Psoas muscle (tissue), 8 donors: Measurements from ENCODE around the gene DCTN4. TPM values are rescaled to one million over a fixed set of nuclear protein-coding genes. Genes with fewer than 3 reads are reported as not detected.

Source experiments
- ATAC-seq, 4 donors: fragments of 200-7000 bp; cut with Tn5 transposase; one replicate each; pipeline ENCODE4 v1.9.1; 2020; ENCODE audit warnings: moderate library complexity in 3 of 4, mild to moderate bottlenecking in 2 of 4
- DNase-seq, 2 donors: peaks; one replicate each; pipeline ENCODE4 v3.0.0-alpha.2; 2020
- H3K27ac ChIP-seq: fragments of 200-600 bp; one replicate; pipeline ENCODE4 v1.8.0; 2022
- H3K27me3 ChIP-seq, 3 donors: fragments of 200-600 bp in 1 of 3; one replicate each; pipeline versions ENCODE4 v1.6.1 to v1.8.0; 2013 to 2022; ENCODE audit warnings: low read length in 2 of 3, mild to moderate bottlenecking in 2 of 3, moderate library complexity in 1 of 3; ENCODE audit not compliant: insufficient read depth in 3 of 3
- H3K36me3 ChIP-seq, 2 donors: fragments of 200-600 bp in 1 of 2; one replicate each; pipeline versions ENCODE4 v1.6.1 to v1.8.0; 2013 to 2022; ENCODE audit warnings: low read depth in 1 of 2, mild to moderate bottlenecking in 1 of 2, moderate library complexity in 1 of 2; ENCODE audit not compliant: insufficient read depth in 1 of 2
- H3K4me1 ChIP-seq: fragments of 200-600 bp; one replicate; pipeline ENCODE4 v1.8.0; 2022
- H3K4me3 ChIP-seq: fragments of 200-600 bp; one replicate; pipeline ENCODE4 v1.8.0; 2022; ENCODE audit warnings: mild to moderate bottlenecking
- H3K9me3 ChIP-seq: fragments of 200-600 bp; one replicate; pipeline ENCODE4 v1.8.0; 2022
- CTCF ChIP-seq: fragments of 200-600 bp; IDR thresholded peaks from one replicate; pipeline ENCODE4 v1.8.0; 2022; ENCODE audit warnings: antibody characterized with exemption
- WGBS, 3 donors: extraction: QIAGEN DNeasy Blood & Tissue Kit; methylation state at CpG; one replicate each; pipeline versions ENCODE4 v1.1.6 to v1.1.7; 2013; 5-methylcytosine and 5-hydroxymethylcytosine counted together
- intact Hi-C, 2 donors: fragments of 100-400 bp; cut with DNase I; formaldehyde crosslinking; loops; one replicate each; pipeline versions ENCODE4 v1.11.0 to v1.14.2; 2022
- polyA plus RNA-seq, 3 donors: library from polyadenylated mRNA; stranded (reverse); fragments of 200-250 nt; gene quantifications; one replicate each; pipeline ENCODE4 v1.2.3, GENCODE V29; 2013
- total RNA-seq, 4 donors: library from RNA; stranded (reverse); fragmentation: NEBNext Ultra II Directional in 2 of 4; extraction: Animal tissue kit (Norgen Biotek cat#: 25700) in 2 of 4; gene quantifications; one replicate each; pipeline versions ENCODE4 v1.2.1 to v1.2.4, GENCODE V29; 2021 to 2023
- donor health status: healthy with polysubstance abuse.
- donor health status: DM: no; HTN: no; CAD: no; lungs with moderate emphysema.
- donor health status: Bipolar disorder and iron deficiency.
- donor health status: healthy.
- donor health status: DM: yes; HTN: yes; CAD: no.
- donor health status: DM: no; HTN: no; CAD: no.
- donor health status: DM: no; HTN: no; CAD: no.
- donor health status: DM: yes; HTN: yes; CAD: no.

DCTN4 gene
- total and polyA plus RNA-seq, 7 donors = 28.8 to 81.5 (median 50.9) TPM

- H3K9me3 ChIP-seq = no peaks in the 10 kb centered on the region
- no peaks in the 10 kb centered on the region for H3K27me3 ChIP-seq
- H3K36me3 ChIP-seq = no peaks in the 10 kb centered on the region
- ATAC-seq (no peak), DNase-seq (no peak)
- intact Hi-C loops = loop anchor here in 1 of 2 donors (10.0 kb wide), 1 partner anchor 675 kb away; no protein-coding TSS in a partner anchor
- H3K4me1 ChIP-seq = peaks cover 11% of the 10 kb centered on the region
- peak overlapping the region; percentile 79 for H3K4me3 ChIP-seq
- WGBS, 3 donors = 38 to 54% (median 40%) methylated on average over 13 of the region's 13 CpGs
- TF ChIP-seq CTCF = no peak
- H3K27ac ChIP-seq = peak overlapping the region; percentile 79
Observed at GRCh38 chr5:150779397-150780186, 20.8 kb upstream of the DCTN4 start.

- 0 to 1% (median 0%) methylated on average over 57 to 59 of the region's 59 CpGs for WGBS, 3 donors
- H3K4me3 ChIP-seq = peak within 1 kb of the TSS; percentile 79
- H3K9me3 ChIP-seq = no peaks in the 10 kb centered on the region
- TF ChIP-seq CTCF = peak; percentile 4
- intact Hi-C loops = loop anchor here in 1 of 2 donors (10.0 kb wide), 1 partner anchor 674 kb away; no protein-coding TSS in a partner anchor
- H3K27me3 ChIP-seq = no peaks in the 10 kb centered on the region
- peak; percentile 73 to 85 (median 80) for ATAC-seq
- no peaks in the 10 kb centered on the region for H3K36me3 ChIP-seq
- peak; percentile 85 to 91 for DNase-seq
- peak within 1 kb of the TSS; percentile 79 for H3K27ac ChIP-seq
- peaks cover 11% of the 10 kb centered on the region for H3K4me1 ChIP-seq
Observed at GRCh38 chr5:150778517-150779396, 19.9 kb upstream of the DCTN4 start, which contains the start of gene SMIM3. TSS of gene SMIM3 (plus strand) at chr5:150778757. CDS start at chr5:150795441, 16,684 bp downstream.

GRCh38 chr5:150778088-150778516, 19.3 kb upstream of the DCTN4 start:
- peak overlapping the region; percentile 79 for H3K27ac ChIP-seq
- H3K36me3 ChIP-seq = no peaks in the 10 kb centered on the region
- H3K9me3 ChIP-seq = no peaks in the 10 kb centered on the region
- H3K27me3 ChIP-seq = no peaks in the 10 kb centered on the region
- TF ChIP-seq CTCF = no peak
- H3K4me1 ChIP-seq = peaks cover 6% of the 10 kb centered on the region
- ATAC-seq (peak in 1 of 4 donors; percentile 4), DNase-seq (no peak)
- intact Hi-C loops = loop anchor here in 1 of 2 donors (10.0 kb wide), 1 partner anchor 673 kb away; no protein-coding TSS in a partner anchor
- 12 to 19% (median 18%) methylated on average over 7 of the region's 7 CpGs for WGBS, 3 donors
- peak overlapping the region; percentile 79 for H3K4me3 ChIP-seq

GRCh38 chr5:150777685-150778084, 18.9 kb upstream of the DCTN4 start:
- Histone ChIP-seq H3K4me3 (peak overlapping the region; percentile 79), H3K27me3 (no peaks in the 10 kb centered on the region), H3K27ac (peak overlapping the region; percentile 79), H3K36me3 (no peaks in the 10 kb centered on the region), H3K4me1 (peaks cover 4% of the 10 kb centered on the region), H3K9me3 (no peaks in the 10 kb centered on the region)
- no peak for ATAC-seq
- intact Hi-C loops = loop anchor here in 1 of 2 donors (10.0 kb wide), 1 partner anchor 673 kb away; no protein-coding TSS in a partner anchor
- WGBS, 3 donors = 53 to 61% (median 58%) methylated on average over 3 of the region's 3 CpGs
- no peak for TF ChIP-seq CTCF
- no peak for DNase-seq
